Mesothelial cell of epicardium (in vitro differentiated cells): ENCODE results near the gene CPLX3. TPM values are rescaled to one million over a fixed set of nuclear protein-coding genes. Genes with fewer than 3 reads are reported as not detected.

ENCODE experiments used
- DNase-seq, 2 experiments: peaks; one replicate each; pipeline ENCODE4 v3.0.0; 2021; ENCODE audit warnings: low spot score in 2 of 2; ENCODE audit not compliant: unreplicated experiment in 2 of 2
- H3K27ac Mint-ChIP-seq: 2 replicates; pipeline ENCODE4 v1.8.0; 2021; ENCODE audit warnings: mixed read lengths
- H3K27me3 Mint-ChIP-seq: 2 replicates; pipeline ENCODE4 v1.8.0; 2021; ENCODE audit warnings: low read depth, mixed read lengths
- H3K36me3 Mint-ChIP-seq: 2 replicates; pipeline ENCODE4 v1.8.0; 2021; ENCODE audit warnings: mixed read lengths
- H3K4me1 Mint-ChIP-seq: 2 replicates; pipeline ENCODE4 v1.8.0; 2021; ENCODE audit warnings: mixed read lengths
- H3K4me3 Mint-ChIP-seq: 2 replicates; pipeline ENCODE4 v1.8.0; 2021; ENCODE audit warnings: mild to moderate bottlenecking, moderate library complexity, mixed read lengths
- H3K9me3 Mint-ChIP-seq: 2 replicates; pipeline ENCODE4 v1.8.0; 2021; ENCODE audit warnings: mixed read lengths
- CTCF ChIP-seq: fragments of 200-600 bp; sonication (generic); IDR thresholded peaks from one replicate; pipeline ENCODE4 v1.5.0; 2021; ENCODE audit warnings: antibody characterized with exemption; ENCODE audit not compliant: unreplicated experiment
- total RNA-seq: library from RNA; stranded (reverse); gene quantifications from 3 replicates; pipeline ENCODE4 v1.2.1, GENCODE V29; 2021

CPLX3 gene
- total RNA-seq, 1 donor from 2014 or later: not detected

GRCh38 chr15:74804935-74805334, 21.5 kb upstream of the CPLX3 start:
- no peak overlapping the region for H3K27ac Mint-ChIP-seq
- no peaks in the 10 kb centered on the region for H3K4me1 Mint-ChIP-seq
- DNase-seq: no peak

GRCh38 chr15:74807282-74807681, 19.1 kb upstream of the CPLX3 start:
- DNase-seq: no peak
- Mint-ChIP-seq H3K9me3 (no peaks in the 10 kb centered on the region), H3K27ac (no peak overlapping the region), H3K4me1 (no peaks in the 10 kb centered on the region), H3K36me3 (peaks cover 9% of the 10 kb centered on the region), H3K4me3 (no peak overlapping the region), H3K27me3 (no peaks in the 10 kb centered on the region)
- no peak for TF ChIP-seq CTCF

More at GRCh38 chr15:74804935-74805334, 21.5 kb upstream of the CPLX3 start:
- no peak for TF ChIP-seq CTCF
- Mint-ChIP-seq H3K9me3 (no peaks in the 10 kb centered on the region), H3K4me3 (no peak overlapping the region), H3K27me3 (no peaks in the 10 kb centered on the region), H3K36me3 (peaks cover 12% of the 10 kb centered on the region)

DNA sequence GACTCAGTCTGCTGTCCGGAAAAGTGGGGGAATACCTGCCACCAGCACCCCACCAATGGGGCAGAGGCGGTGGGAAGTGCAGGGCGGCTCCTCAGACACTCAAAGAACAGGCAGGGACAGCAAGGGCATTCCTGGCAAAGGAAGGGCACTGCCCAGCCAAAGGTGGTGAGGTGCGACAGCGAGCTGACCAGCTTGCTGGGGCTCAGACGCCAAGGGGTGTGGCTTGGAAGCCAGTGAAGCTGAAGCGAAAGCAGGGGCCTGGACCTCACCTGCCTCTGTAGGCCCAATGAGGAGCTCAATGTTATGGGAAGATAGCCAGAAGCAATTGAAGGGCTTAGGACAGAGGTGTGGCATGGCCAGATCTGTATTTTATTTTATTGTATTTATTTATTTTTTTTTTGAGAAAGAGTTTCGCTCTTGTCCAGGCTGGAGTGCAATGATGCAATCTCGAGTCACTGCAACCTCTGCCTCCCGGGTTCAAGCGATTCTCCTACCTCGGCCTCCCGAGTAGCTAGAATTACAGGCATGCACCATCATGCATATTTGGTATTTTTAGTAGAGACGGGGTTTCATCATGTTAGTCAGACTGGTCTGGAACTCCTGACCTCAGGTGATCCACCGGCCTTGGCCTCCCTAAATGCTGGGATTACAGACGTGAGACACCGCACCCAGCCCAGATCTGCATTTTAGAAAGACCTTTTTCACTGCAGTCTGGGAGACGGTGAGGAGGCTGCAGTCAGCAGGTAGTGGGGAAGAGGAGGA, 18.2 kb upstream of the CPLX3 start:
- H3K36me3 Mint-ChIP-seq: peaks cover 9% of the 10 kb centered on the region
- no peak overlapping the region for H3K4me3 Mint-ChIP-seq
- H3K9me3 Mint-ChIP-seq: no peaks in the 10 kb centered on the region
- no peak for DNase-seq
- H3K27me3 Mint-ChIP-seq: no peaks in the 10 kb centered on the region
- no peaks in the 10 kb centered on the region for H3K4me1 Mint-ChIP-seq
- H3K27ac Mint-ChIP-seq: no peak overlapping the region
- no peak for TF ChIP-seq CTCF

GRCh38 chr15:74808840-74809229, 17.6 kb upstream of the CPLX3 start:
- Mint-ChIP-seq H3K27me3 (no peaks in the 10 kb centered on the region), H3K9me3 (no peaks in the 10 kb centered on the region), H3K36me3 (peaks cover 9% of the 10 kb centered on the region), H3K4me1 (no peaks in the 10 kb centered on the region), H3K4me3 (no peak overlapping the region), H3K27ac (no peak overlapping the region)
- no peak for DNase-seq
- TF ChIP-seq CTCF: no peak

DNA sequence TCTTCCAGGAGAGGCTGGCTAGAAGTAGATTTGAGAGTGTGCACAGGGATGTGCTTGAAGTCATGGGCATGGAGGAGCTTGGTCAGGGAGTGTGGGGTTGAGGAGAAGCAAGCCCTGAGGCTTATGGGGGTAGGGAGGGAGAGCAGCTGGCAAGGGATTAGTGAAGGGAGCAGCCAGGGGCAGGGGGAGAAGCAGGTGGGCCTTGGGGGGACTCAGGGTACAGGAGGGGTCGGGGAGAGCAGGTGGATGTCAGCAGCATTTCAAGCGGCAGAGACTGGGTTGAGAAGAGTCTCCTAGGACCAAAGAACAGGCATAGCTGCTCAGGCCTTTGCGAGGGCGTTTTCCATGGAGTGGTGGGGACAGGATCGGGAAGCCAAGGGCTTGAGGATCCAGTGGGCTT, 17.2 kb upstream of the CPLX3 start:
- Mint-ChIP-seq H3K36me3 (peaks cover 5% of the 10 kb centered on the region), H3K9me3 (no peaks in the 10 kb centered on the region), H3K27ac (no peak overlapping the region), H3K4me1 (no peaks in the 10 kb centered on the region), H3K4me3 (no peak overlapping the region), H3K27me3 (no peaks in the 10 kb centered on the region)
- TF ChIP-seq CTCF: no peak
- no peak for DNase-seq
